Activated CD8-positive, alpha-beta memory T cell treated with anti-CD3 and anti-CD28 coated beads, Interleukin-2, amount 50 U/mL, for 1 hour (primary cell): ENCODE measurements around the gene MINK1.

Source experiments
- DNase-seq: peaks from one replicate; pipeline ENCODE4 v3.0.0-alpha.2; 2020; ENCODE audit errors: extremely low read depth

The MINK1 gene

GRCh38 chr17:4833178-4833940 is at the start of gene MINK1:
Gene MINK1 (plus strand): TSS chr17:4833340. CDS start chr17:4833584, 244 bp downstream.
- peak; percentile 50 for DNase-seq

- DNase-seq: no peak
Observed at GRCh38 chr17:4785311-4786105, 47.6 kb upstream of the MINK1 start.

- DNase-seq: no peak
Observed at GRCh38 chr17:4786106-4786511, 47.0 kb upstream of the MINK1 start, which contains the start of gene VMO1. Gene VMO1 (minus strand): TSS chr17:4786364. CDS start chr17:4786352, 12 bp downstream.

GRCh38 chr17:4786516-4786915 is 46.6 kb upstream of the MINK1 start:
- no peak for DNase-seq

GRCh38 chr17:4788159-4788806 is 44.9 kb upstream of the MINK1 start:
- DNase-seq: no peak

- DNase-seq: no peak
Observed at GRCh38 chr17:4788807-4789700, 44.1 kb upstream of the MINK1 start, which contains the start of gene GLTPD2. Gene GLTPD2 (plus strand): TSS chr17:4788964. CDS start chr17:4789012, 48 bp downstream.

- no peak for DNase-seq
Observed at GRCh38 chr17:4789701-4789950, 43.5 kb upstream of the MINK1 start.

- DNase-seq: peak; percentile 57
Observed at GRCh38 chr17:4789951-4790704, 43.0 kb upstream of the MINK1 start.

- no peak for DNase-seq
Observed at GRCh38 chr17:4790705-4791088, 42.4 kb upstream of the MINK1 start.

- no peak for DNase-seq
Observed at GRCh38 chr17:4795168-4795567, 38.0 kb upstream of the MINK1 start.

- DNase-seq: no peak
Observed at GRCh38 chr17:4796552-4796920, 36.6 kb upstream of the MINK1 start.

- DNase-seq: no peak
Observed at GRCh38 chr17:4800462-4801196, 32.5 kb upstream of the MINK1 start.

GRCh38 chr17:4802228-4802627 is 30.9 kb upstream of the MINK1 start, which contains the start of gene C17orf114:
Gene C17orf114 (minus strand): TSS chr17:4802328.
- no peak for DNase-seq

GRCh38 chr17:4806456-4806776 is 26.7 kb upstream of the MINK1 start:
- DNase-seq: no peak

- DNase-seq: peak; percentile 40
Observed at GRCh38 chr17:4806777-4807604, 26.1 kb upstream of the MINK1 start, which contains the start of gene PLD2. Gene PLD2 (plus strand): TSS chr17:4807152. CDS start chr17:4807773, 621 bp downstream.

GRCh38 chr17:4807605-4808377 is 25.3 kb upstream of the MINK1 start:
- no peak for DNase-seq

- no peak for DNase-seq
Observed at GRCh38 chr17:4808378-4808767, 24.8 kb upstream of the MINK1 start.

- DNase-seq: no peak
Observed at GRCh38 chr17:4810696-4811290, 22.3 kb upstream of the MINK1 start.
